Measurements from ENCODE around the gene MPO. TPM values are rescaled to one million over a fixed set of nuclear protein-coding genes. Genes with fewer than 3 reads are reported as not detected.

MPO gene
- total RNA-seq, 4 donors from 2014 or later: 0.18 to 0.32 (median 0.31) TPM; not detected in 1

DNA sequence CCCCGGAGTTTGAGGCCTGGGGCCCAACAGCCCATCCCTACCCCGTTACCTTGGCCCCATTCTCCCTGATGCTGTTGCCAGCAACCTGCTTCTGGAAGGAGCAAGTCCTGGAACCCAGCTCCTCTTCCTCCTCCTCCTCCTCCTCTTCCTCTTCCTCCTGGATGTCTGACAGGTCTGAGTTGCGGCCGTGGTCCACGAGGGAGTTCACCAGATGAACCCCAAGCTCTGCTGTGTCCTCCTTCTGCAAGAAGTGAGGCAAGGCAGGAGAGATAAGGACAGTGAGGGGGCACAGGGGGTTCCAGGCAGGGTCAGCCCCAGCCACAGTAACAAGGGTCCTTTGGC lies 29.2 kb upstream of the MPO start:
- intact Hi-C loops (cut with DNase I; ENCODE audit: low total_unique reads): loop anchor here (5.0 kb wide), 1 partner anchor 107 kb away; the partner anchor contains the start of gene RNF43
- Histone ChIP-seq H3K4me3 (no peak overlapping the region), H3K27ac (no peak overlapping the region), H3K9me3 (no peaks in the 10 kb centered on the region), H3K27me3 (no peaks in the 10 kb centered on the region), H3K4me1 (no peaks in the 10 kb centered on the region), H3K36me3 (no peaks in the 10 kb centered on the region)
- TF ChIP-seq POLR2A (IDR thresholded peaks at IDR 0.05): no peak
- TF ChIP-seq, protein P1, sequence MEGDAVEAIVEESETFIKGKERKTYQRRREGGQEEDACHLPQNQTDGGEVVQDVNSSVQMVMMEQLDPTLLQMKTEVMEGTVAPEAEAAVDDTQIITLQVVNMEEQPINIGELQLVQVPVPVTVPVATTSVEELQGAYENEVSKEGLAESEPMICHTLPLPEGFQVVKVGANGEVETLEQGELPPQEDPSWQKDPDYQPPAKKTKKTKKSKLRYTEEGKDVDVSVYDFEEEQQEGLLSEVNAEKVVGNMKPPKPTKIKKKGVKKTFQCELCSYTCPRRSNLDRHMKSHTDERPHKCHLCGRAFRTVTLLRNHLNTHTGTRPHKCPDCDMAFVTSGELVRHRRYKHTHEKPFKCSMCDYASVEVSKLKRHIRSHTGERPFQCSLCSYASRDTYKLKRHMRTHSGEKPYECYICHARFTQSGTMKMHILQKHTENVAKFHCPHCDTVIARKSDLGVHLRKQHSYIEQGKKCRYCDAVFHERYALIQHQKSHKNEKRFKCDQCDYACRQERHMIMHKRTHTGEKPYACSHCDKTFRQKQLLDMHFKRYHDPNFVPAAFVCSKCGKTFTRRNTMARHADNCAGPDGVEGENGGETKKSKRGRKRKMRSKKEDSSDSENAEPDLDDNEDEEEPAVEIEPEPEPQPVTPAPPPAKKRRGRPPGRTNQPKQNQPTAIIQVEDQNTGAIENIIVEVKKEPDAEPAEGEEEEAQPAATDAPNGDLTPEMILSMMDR (IDR thresholded peaks at IDR 0.05 in 4 of 5, conservative IDR thresholded peaks at IDR 0.05 in 1 of 5): no peak
- in situ Hi-C loops (cut with MboI; ENCODE audit: low sequenced_read_pairs in 4 of 4): loop anchor here in 1 of 4 donors (25.0 kb wide), 1 partner anchor 102 kb away; the partner anchor contains the start of gene RNF43
- ATAC-seq: no peak
- DNase-seq: no peak

DNA sequence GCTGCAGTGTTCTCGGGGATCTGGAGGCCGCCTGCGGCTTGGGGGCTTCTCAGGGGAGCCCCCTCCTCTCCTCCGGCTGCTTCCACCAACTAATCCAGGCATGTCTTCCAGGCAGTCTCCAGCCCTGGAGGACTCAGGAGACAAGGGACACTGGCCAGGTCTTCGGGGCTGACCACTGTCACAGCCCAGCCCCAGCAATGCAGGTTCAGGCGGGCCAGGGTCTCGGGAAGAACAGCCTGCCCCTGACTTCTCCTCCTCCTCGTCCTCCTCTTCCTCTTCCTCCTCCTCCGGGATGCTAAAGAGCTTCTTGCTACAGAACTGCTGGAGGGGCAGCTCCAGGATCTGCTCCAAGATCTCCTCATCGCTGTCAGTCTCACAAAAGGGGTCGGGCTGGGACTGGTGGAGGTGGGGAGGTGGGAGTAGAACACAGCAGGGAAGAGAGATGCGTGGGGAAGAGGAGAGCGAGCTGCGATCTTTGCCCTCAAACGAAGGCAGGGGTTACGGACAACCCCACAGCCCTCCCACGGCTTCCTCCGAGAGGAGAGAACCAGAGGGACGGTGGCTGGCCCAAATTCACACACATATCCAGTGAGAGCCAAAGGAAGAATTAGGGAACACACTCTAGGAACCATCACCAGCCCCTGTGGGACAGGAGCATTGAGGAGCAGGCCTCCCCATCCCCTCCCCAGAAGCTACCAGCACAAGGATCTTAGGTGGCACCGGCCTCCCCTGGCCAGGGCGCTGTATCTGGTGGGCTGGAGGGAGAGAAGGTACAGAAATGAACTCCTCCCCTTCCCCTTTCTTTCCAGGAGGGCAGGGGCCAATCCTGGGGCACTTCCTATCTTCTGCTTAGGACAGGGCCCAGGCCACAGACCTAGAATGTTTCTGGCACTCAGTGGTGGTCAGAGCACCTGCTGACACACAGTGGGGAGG lies 28.5 kb upstream of the MPO start:
- H3K27ac ChIP-seq: no peak overlapping the region
- TF ChIP-seq POLR2A (IDR thresholded peaks at IDR 0.05): no peak
- TF ChIP-seq, protein P1 (IDR thresholded peaks at IDR 0.05 in 4 of 5, conservative IDR thresholded peaks at IDR 0.05 in 1 of 5): no peak
- intact Hi-C loops (cut with DNase I; ENCODE audit: low total_unique reads) (loop anchor here (5.0 kb wide), 1 partner anchor 108 kb away; the partner anchor contains the start of gene RNF43), in situ Hi-C loops (cut with MboI; ENCODE audit: low sequenced_read_pairs in 4 of 4) (loop anchor here in 1 of 4 donors (25.0 kb wide), 1 partner anchor 103 kb away; the partner anchor contains the start of gene RNF43)
- H3K4me1 ChIP-seq: no peaks in the 10 kb centered on the region
- no peaks in the 10 kb centered on the region for H3K27me3 ChIP-seq
- no peak for ATAC-seq
- no peak for DNase-seq
- no peak overlapping the region for H3K4me3 ChIP-seq
- no peaks in the 10 kb centered on the region for H3K36me3 ChIP-seq
- H3K9me3 ChIP-seq: no peaks in the 10 kb centered on the region

DNA sequence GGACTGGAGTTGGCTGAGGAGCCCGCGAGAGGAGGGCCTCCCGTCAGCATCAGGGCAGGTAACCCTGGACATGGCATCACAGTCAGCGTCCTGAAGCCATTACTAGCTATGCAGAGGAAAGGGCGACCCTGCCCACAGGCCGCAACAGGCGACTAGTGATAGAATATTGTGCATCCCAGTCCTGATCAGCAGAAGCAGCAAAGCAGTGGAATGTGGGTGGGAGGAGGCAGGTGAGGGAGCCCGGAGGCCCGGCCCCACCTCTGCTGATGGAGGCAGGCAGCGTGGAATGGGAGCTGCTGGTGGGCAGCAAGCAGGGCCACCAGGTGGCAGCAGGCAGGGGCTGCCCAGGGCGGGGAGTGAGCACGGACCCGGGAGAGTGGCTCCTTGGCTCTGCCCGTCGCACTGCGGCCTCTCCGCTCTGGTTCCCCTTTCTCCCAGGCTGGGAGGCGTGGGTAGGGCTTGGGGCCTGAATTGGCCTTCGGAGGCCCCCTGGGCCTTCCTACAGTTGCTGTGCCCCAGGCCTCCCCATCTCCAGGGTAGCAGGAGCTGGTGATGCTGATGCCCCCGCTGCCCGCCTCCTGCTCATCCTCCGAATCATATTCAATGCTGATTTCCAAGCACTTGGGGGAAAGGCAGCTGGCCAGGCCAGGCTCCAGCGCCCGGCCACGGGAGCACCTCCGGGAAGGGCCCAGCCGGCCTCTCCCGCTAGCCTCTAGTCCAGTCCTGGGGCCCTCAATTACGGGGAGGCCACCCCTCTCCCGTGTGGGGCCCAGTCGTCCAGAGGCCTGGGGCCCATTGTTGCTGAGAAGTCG lies 27.6 kb upstream of the MPO start:
- TF ChIP-seq, protein P1 (IDR thresholded peaks at IDR 0.05 in 4 of 5, conservative IDR thresholded peaks at IDR 0.05 in 1 of 5): no peak
- no peak for TF ChIP-seq POLR2A (IDR thresholded peaks at IDR 0.05)
- Histone ChIP-seq H3K27me3 (no peaks in the 10 kb centered on the region), H3K4me3 (no peak overlapping the region), H3K9me3 (no peaks in the 10 kb centered on the region), H3K4me1 (no peaks in the 10 kb centered on the region), H3K27ac (no peak overlapping the region), H3K36me3 (no peaks in the 10 kb centered on the region)
- DNase-seq (no peak), ATAC-seq (no peak)
- intact Hi-C loops (cut with DNase I; ENCODE audit: low total_unique reads): loop anchor here (5.0 kb wide), 1 partner anchor 109 kb away; the partner anchor contains the start of gene RNF43
- in situ Hi-C loops (cut with MboI; ENCODE audit: low sequenced_read_pairs in 4 of 4): loop anchor here in 1 of 4 donors (25.0 kb wide), 1 partner anchor 104 kb away; the partner anchor contains the start of gene RNF43

DNA sequence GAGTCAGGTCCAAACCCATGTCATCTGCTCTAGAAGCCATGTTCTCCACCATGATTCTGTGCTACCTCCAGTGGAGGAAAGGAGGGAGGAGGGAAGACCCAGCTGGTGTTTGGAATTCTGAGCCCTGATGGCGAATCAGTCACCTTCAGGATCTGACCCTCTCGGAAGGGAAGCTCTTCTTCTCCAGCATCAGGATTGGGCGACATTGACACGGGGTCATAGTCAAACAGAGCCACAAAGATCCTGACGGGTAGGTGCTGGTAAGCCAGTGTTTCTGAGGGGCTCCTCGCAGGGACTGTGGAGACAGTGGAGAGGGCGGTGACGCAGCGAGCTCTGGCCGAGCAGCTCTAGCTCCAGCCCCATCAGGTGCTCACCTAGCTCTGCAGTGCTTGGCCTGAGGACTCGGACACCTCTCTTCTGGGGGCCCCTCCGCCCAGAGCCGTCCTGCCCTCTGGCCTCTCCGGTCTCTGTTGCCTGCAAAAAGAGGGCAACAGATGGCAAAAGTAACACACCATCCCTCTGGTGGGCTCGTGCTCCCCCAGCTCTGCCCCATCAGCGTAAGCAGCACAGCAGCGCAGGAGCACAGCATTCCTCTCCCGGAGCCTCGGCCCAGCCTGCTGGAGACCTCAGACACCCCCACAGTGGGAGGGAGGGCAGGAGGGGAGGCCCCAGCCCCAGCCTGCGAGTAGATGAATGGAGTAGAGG lies 26.9 kb upstream of the MPO start:
- ATAC-seq: no peak
- TF ChIP-seq POLR2A (IDR thresholded peaks at IDR 0.05): no peak
- TF ChIP-seq, protein P1 (IDR thresholded peaks at IDR 0.05 in 4 of 5, conservative IDR thresholded peaks at IDR 0.05 in 1 of 5): no peak
- intact Hi-C loops (cut with DNase I; ENCODE audit: low total_unique reads): loop anchor here (5.0 kb wide), 1 partner anchor 110 kb away; the partner anchor contains the start of gene RNF43
- no peaks in the 10 kb centered on the region for H3K27me3 ChIP-seq
- H3K4me3 ChIP-seq: no peak overlapping the region
- no peaks in the 10 kb centered on the region for H3K36me3 ChIP-seq
- no peaks in the 10 kb centered on the region for H3K4me1 ChIP-seq
- H3K27ac ChIP-seq: no peak overlapping the region
- H3K9me3 ChIP-seq: no peaks in the 10 kb centered on the region
- in situ Hi-C loops (cut with MboI; ENCODE audit: low sequenced_read_pairs in 4 of 4): loop anchor here in 1 of 4 donors (25.0 kb wide), 1 partner anchor 105 kb away; the partner anchor contains the start of gene RNF43
- DNase-seq: no peak
